Astrocyte of the cerebellum (primary cell): ENCODE measurements around the gene PEMT.

Experiments
- DNase-seq: peaks from one replicate; pipeline ENCODE4 v3.0.0-alpha.2; 2011; ENCODE audit warnings: low read depth
- H3K4me3 ChIP-seq: 2 replicates; pipeline ENCODE4 v1.5.1; 2011; ENCODE audit warnings: mild to moderate bottlenecking, low read depth, low read length, moderate library complexity
- CTCF ChIP-seq: IDR thresholded peaks from 2 replicates; pipeline ENCODE4 v1.5.1; 2012; ENCODE audit warnings: low read length, low read depth, moderate library complexity, mild to moderate bottlenecking; ENCODE audit errors: missing control alignments
- in situ Hi-C: cut with HindIII; loops from 2 replicates; pipeline ENCODE4 v1.10.0; 2017; ENCODE audit warnings: low sequenced_read_pairs

The PEMT gene

GRCh38 chr17:17504341-17505140, 87.0 kb downstream of the PEMT start:
- H3K4me3 ChIP-seq = no peak overlapping the region
- DNase-seq = no peak
- in situ Hi-C loops = no loop called here
- no peak for TF ChIP-seq CTCF

DNA sequence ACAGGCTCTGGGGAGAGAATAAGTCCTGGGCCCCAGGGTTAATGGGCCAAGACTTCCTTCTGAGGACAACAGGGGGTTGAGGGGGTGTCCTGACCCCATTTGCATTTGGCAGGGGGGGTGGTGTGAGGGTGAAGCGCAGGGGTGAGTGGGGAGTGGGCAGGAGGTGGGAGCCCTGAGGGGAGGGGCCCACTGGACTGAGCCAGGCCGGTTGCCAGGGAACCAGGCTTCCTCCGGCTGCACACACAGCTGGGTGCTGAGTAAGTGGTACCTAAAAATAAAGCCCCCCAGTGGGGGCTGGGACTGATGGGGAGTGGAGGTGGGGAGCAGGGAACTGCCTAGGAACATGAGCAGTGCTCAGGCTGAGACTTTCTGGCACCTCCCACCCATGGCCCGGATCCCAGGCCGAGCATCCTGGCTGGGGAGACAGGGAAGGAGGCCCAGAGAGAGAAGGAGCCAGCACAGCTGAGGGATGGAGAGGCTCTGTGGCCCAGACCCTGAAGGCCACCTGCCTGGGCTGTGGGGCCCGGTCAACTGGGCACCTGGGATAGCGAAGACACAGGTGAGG, 87.9 kb downstream of the PEMT start:
- TF ChIP-seq CTCF = no peak
- H3K4me3 ChIP-seq = no peak overlapping the region
- in situ Hi-C loops = no loop called here
- no peak for DNase-seq

GRCh38 chr17:17502741-17503565, 88.6 kb downstream of the PEMT start:
- no peak for TF ChIP-seq CTCF
- no peak for DNase-seq
- no peak overlapping the region for H3K4me3 ChIP-seq
- in situ Hi-C loops = no loop called here

DNA sequence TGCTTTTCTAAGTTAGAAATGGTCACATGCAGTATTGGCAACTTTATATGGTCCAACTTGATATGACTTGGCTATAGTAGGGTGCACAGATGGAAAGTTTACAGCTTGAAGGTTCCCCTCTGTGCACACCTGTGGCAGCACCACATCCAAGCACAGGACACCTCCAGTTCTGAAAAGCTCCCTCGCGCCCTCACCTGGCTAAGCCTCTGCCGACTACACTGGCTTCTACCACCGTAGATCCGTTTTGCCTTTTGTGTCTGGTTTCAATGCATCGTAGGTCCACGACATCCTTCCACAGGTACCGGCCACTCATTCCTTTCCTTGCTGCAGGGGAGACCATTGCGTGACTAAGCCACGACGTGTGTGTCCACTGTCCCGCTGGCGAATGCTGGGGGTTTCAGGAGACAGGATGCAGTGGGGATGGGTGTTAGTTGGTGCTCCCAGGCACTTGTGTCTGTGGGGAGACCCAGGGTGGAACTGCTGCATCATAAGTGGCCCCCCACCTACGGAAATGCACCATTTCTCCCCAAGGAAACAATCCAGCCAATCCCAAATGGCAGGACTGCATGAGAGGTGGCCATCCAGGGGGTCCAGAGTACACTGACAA, 90.4 kb downstream of the PEMT start:
- no peak for DNase-seq
- in situ Hi-C loops = no loop called here
- TF ChIP-seq CTCF = peak; percentile 28
- no peak overlapping the region for H3K4me3 ChIP-seq

- in situ Hi-C loops = no loop called here
- no peak for DNase-seq
- no peak for TF ChIP-seq CTCF
- H3K4me3 ChIP-seq = no peak overlapping the region
These were observed 91.9 kb downstream of the PEMT start for GRCh38 chr17:17499402-17500145.
